Lower leg skin (tissue), 4 donors: ENCODE measurements around the gene ZFP3. TPM values are rescaled to one million over a fixed set of nuclear protein-coding genes. Genes with fewer than 3 reads are reported as not detected.
"Not testable (repeated sequence)": the region's sequence is repeated elsewhere in the genome, so short reads cannot be mapped to it uniquely, and the experiment has no call there.

Source experiments
- DNase-seq, 2 donors: peaks; one replicate each; pipeline ENCODE4 v3.0.0-alpha.2; 2019; ENCODE audit warnings: low spot score in 2 of 2
- H3K4me3 ChIP-seq: fragments of 200-600 bp; sonication (generic); 2 replicates; pipeline ENCODE4 v1.5.1; 2017; ENCODE audit warnings: mild to moderate bottlenecking, low read depth; ENCODE audit not compliant: poor library complexity, severe bottlenecking
- POLR2A ChIP-seq, 2 donors: fragments of 450-650 bp; IDR thresholded peaks; one replicate each; pipeline ENCODE4 v1.6.1; 2016 to 2017; ENCODE audit warnings: antibody characterized with exemption in 2 of 2, mild to moderate bottlenecking in 1 of 2, moderate library complexity in 1 of 2
- WGBS, 2 donors: methylation state at CpG; one replicate each; pipeline ENCODE4 v1.1.5; 2018; 5-methylcytosine and 5-hydroxymethylcytosine counted together
- intact Hi-C: fragments of 100-400 bp; cut with DNase I; formaldehyde crosslinking; loops from one replicate; pipeline ENCODE4 v1.15.0; 2023; ENCODE audit warnings: low total_unique reads
- total RNA-seq, 4 donors: library from RNA; depleted of rRNA; stranded (reverse); fragments of >200 nt; gene quantifications; one replicate each; pipeline ENCODE4 v1.1.0, GENCODE V29; 2016
- TF ChIP-seq, protein P1 (sequence below), 3 donors: fragments of 450-650 bp; IDR thresholded peaks; one replicate each; pipeline ENCODE4 v1.5.1; 2016; ENCODE audit warnings: antibody characterized with exemption in 3 of 3, mild to moderate bottlenecking in 3 of 3, moderate library complexity in 2 of 3

ZFP3 gene
- total RNA-seq, 4 donors from 2014 or later, result 1.2 to 5.2 (median 3.5) TPM

GRCh38 chr17:5065227-5065744 lies 13.0 kb upstream of the ZFP3 start:
- intact Hi-C loops, result no loop called here
- no peak overlapping the region for H3K4me3 ChIP-seq
- DNase-seq, result no peak
- TF ChIP-seq POLR2A (IDR thresholded peaks at IDR 0.05), result no peak
- TF ChIP-seq, protein P1, sequence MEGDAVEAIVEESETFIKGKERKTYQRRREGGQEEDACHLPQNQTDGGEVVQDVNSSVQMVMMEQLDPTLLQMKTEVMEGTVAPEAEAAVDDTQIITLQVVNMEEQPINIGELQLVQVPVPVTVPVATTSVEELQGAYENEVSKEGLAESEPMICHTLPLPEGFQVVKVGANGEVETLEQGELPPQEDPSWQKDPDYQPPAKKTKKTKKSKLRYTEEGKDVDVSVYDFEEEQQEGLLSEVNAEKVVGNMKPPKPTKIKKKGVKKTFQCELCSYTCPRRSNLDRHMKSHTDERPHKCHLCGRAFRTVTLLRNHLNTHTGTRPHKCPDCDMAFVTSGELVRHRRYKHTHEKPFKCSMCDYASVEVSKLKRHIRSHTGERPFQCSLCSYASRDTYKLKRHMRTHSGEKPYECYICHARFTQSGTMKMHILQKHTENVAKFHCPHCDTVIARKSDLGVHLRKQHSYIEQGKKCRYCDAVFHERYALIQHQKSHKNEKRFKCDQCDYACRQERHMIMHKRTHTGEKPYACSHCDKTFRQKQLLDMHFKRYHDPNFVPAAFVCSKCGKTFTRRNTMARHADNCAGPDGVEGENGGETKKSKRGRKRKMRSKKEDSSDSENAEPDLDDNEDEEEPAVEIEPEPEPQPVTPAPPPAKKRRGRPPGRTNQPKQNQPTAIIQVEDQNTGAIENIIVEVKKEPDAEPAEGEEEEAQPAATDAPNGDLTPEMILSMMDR (IDR thresholded peaks at IDR 0.05), result no peak
- WGBS, 2 donors, result 67% methylated on average over 1 of the region's 1 CpG

DNA sequence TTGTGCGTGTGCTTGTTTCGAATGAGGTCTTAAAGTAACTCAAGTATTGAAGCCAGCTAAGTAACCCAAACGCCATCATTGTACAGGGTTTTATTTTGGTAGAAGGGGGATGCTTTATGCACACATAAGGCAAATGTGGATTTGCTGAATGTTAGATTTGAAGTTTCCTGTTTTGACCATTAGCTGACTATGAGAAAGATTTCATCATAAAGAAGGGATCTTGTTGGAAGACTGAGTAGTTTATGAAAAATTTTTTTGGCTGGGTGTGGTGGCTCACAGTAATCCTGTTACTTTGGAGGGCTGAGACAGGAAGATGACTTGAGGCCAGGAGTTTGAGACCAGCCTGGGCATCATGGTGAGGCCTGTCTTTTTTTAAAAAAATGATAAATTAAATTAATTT lies 10.0 kb upstream of the ZFP3 start:
- DNase-seq, result no peak
- WGBS, 2 donors, result 89 to 94% methylated on average over 3 of the region's 3 CpGs
- no peak overlapping the region for H3K4me3 ChIP-seq
- intact Hi-C loops, result no loop called here
- no peak for TF ChIP-seq POLR2A (IDR thresholded peaks at IDR 0.05)
- TF ChIP-seq, protein P1 (IDR thresholded peaks at IDR 0.05), result no peak

GRCh38 chr17:5069724-5070123 lies 8.5 kb upstream of the ZFP3 start:
- 67 to 81% methylated on average over 4 of the region's 4 CpGs for WGBS, 2 donors
- TF ChIP-seq POLR2A (IDR thresholded peaks at IDR 0.05), result no peak
- TF ChIP-seq, protein P1 (IDR thresholded peaks at IDR 0.05), result no peak
- DNase-seq, result no peak
- H3K4me3 ChIP-seq, result no peak overlapping the region
- intact Hi-C loops, result no loop called here

GRCh38 chr17:5075472-5075871 lies 2.8 kb upstream of the ZFP3 start:
- WGBS, 2 donors, result 79 to 90% methylated on average over 4 to 5 of the region's 5 CpGs
- H3K4me3 ChIP-seq, intact Hi-C loops, DNase-seq: not testable (repeated sequence)

- intact Hi-C loops, DNase-seq, H3K4me3 ChIP-seq: not testable (repeated sequence)
- WGBS, 2 donors, result 95 to 96% methylated on average over 24 of the region's 24 CpGs
Measured at GRCh38 chr17:5077275-5077674, 992 bp upstream of the ZFP3 start.

- H3K4me3 ChIP-seq, result peak overlapping the region; percentile 81
- intact Hi-C loops, result no loop called here
- DNase-seq, result no peak
- TF ChIP-seq POLR2A (IDR thresholded peaks at IDR 0.05), result no peak
- TF ChIP-seq, protein P1 (IDR thresholded peaks at IDR 0.05), result no peak
- WGBS, 2 donors, result 11 to 13% methylated on average over 14 of the region's 14 CpGs
Measured at GRCh38 chr17:5077781-5078105, 524 bp upstream of the ZFP3 start.

GRCh38 chr17:5080591-5080990 lies 2.3 kb downstream of the ZFP3 start:
- intact Hi-C loops, result no loop called here
- no peak overlapping the region for H3K4me3 ChIP-seq
- no peak for DNase-seq
- TF ChIP-seq, protein P1 (IDR thresholded peaks at IDR 0.05), result no peak
- no peak for TF ChIP-seq POLR2A (IDR thresholded peaks at IDR 0.05)
- WGBS, 2 donors, result 84 to 89% methylated on average over 3 of the region's 3 CpGs
